H1 (cell line): Measurements from ENCODE around the gene GULP1. TPM values are rescaled to one million over a fixed set of nuclear protein-coding genes. Genes with fewer than 3 reads are reported as not detected.

Experiments used
- CTCF ChIA-PET: fragments of 300-600 bp; sonication (Branson Sonifier 250); formaldehyde crosslinking; loops from one replicate; lab custom pipeline; 2021; ENCODE audit not compliant: partially characterized antibody; lab: Charles Lee
- POLR2A ChIA-PET: fragments of 300-600 bp; sonication (Branson Sonifier 250); formaldehyde crosslinking; loops from one replicate; lab custom pipeline; 2021; ENCODE audit warnings: inconsistent platforms; ENCODE audit not compliant: partially characterized antibody; lab: Charles Lee
- DNase-seq, 2 experiments: peaks; one replicate each; pipeline versions ENCODE4 v3.0.0 to v3.0.0-alpha.2; 2010 to 2022; ENCODE audit warnings: low spot score in 2 of 2, low read depth in 1 of 2, mixed read lengths in 1 of 2
- FAIRE-seq: peaks from 2 replicates; lab custom pipeline; 2011; peaks lifted over from hg19 to GRCh38; lab: Jason Lieb, UNC
- H2AFZ ChIP-seq: 2 replicates; pipeline ENCODE4 v1.8.1; 2012; ENCODE audit warnings: low read length, inconsistent platforms
- H2AK5ac ChIP-seq: 2 replicates; pipeline ENCODE4 v1.6.1; 2013; ENCODE audit warnings: low read depth, low read length
- H2BK120ac ChIP-seq: replicated peaks from 2 replicates; pipeline ENCODE3; 2013; ENCODE audit warnings: low read depth, low read length, inconsistent platforms
- H2BK12ac ChIP-seq: 2 replicates; pipeline ENCODE4 v1.6.1; 2013; ENCODE audit warnings: low read depth, low read length
- H2BK15ac ChIP-seq: 2 replicates; pipeline ENCODE4 v1.6.1; 2013; ENCODE audit warnings: low read length
- H2BK20ac ChIP-seq: 2 replicates; pipeline ENCODE4 v1.6.1; 2013; ENCODE audit warnings: low read length
- H2BK5ac ChIP-seq: 2 replicates; pipeline ENCODE4 v1.6.1; 2013; ENCODE audit warnings: low read depth, low read length
- H3K14ac ChIP-seq: 2 replicates; pipeline ENCODE4 v1.6.1; 2013; ENCODE audit warnings: inconsistent platforms; ENCODE audit not compliant: insufficient read length
- H3K18ac ChIP-seq: 2 replicates; pipeline ENCODE4 v1.6.1; 2013; ENCODE audit warnings: low read length; ENCODE audit errors: extremely low read depth
- H3K23ac ChIP-seq: 2 replicates; pipeline ENCODE4 v1.6.1; 2013; ENCODE audit warnings: inconsistent platforms; ENCODE audit not compliant: insufficient read length
- H3K23me2 ChIP-seq: 2 replicates; pipeline ENCODE4 v1.6.1; 2013; ENCODE audit warnings: low read depth, low read length
- H3K27ac ChIP-seq: 2 replicates; pipeline ENCODE4 v1.6.1; 2011; ENCODE audit warnings: low read depth, low read length, inconsistent platforms
- H3K27me3 ChIP-seq, 4 experiments: replicated peaks in 1 of 4; 1 replicate in 1 of 4; 2 replicates in 3 of 4; pipeline versions ENCODE4 v1.6.1 to v1.8.1; 2011 to 2013; ENCODE audit warnings: low read length in 3 of 4, mild to moderate bottlenecking in 3 of 4, inconsistent platforms in 2 of 4, mixed read lengths in 2 of 4, moderate library complexity in 1 of 4; ENCODE audit not compliant: control insufficient read depth in 3 of 4, insufficient read depth in 3 of 4; ENCODE audit errors: extremely low read depth in 1 of 4
- H3K36me3 ChIP-seq, 4 experiments: 2 replicates each; pipeline versions ENCODE4 v1.6.1 to v1.8.1; 2011 to 2013; ENCODE audit warnings: mild to moderate bottlenecking in 4 of 4, low read length in 3 of 4, moderate library complexity in 2 of 4, control low read depth in 1 of 4, inconsistent platforms in 1 of 4; ENCODE audit not compliant: insufficient read depth in 4 of 4, control insufficient read depth in 2 of 4
- H3K4ac ChIP-seq: replicated peaks from 2 replicates; pipeline ENCODE3; 2013; ENCODE audit warnings: low read length, low read depth, mixed read lengths, inconsistent platforms; ENCODE audit not compliant: insufficient read length
- H3K4me1 ChIP-seq, 4 experiments: replicated peaks in 1 of 4; 1 replicate in 1 of 4; 2 replicates in 3 of 4; pipeline versions ENCODE4 v1.6.1 to v1.8.1; 2011 to 2013; ENCODE audit warnings: low read length in 3 of 4, inconsistent platforms in 2 of 4, mixed read lengths in 1 of 4; ENCODE audit not compliant: insufficient read depth in 4 of 4, control insufficient read depth in 3 of 4
- H3K4me2 ChIP-seq, 2 experiments: 2 replicates each; pipeline versions ENCODE4 v1.6.1 to v1.8.1; 2011 to 2013; ENCODE audit warnings: low read depth in 2 of 2, low read length in 2 of 2, control low read depth in 1 of 2, inconsistent platforms in 1 of 2, mild to moderate bottlenecking in 1 of 2; ENCODE audit not compliant: insufficient read depth in 1 of 2
- H3K4me3 ChIP-seq, 4 experiments: fragments of 200-600, 300-600 bp in 1 of 4; sonication (generic), shearing (Covaris generic), sonication (Bioruptor Twin) in 1 of 4; 2 replicates each; pipeline versions ENCODE4 v1.5.1 to v1.8.1; 2011 to 2016; ENCODE audit warnings: low read length in 4 of 4, low read depth in 3 of 4, control low read depth in 2 of 4, inconsistent platforms in 2 of 4, mild to moderate bottlenecking in 2 of 4, mixed read lengths in 1 of 4, moderate library complexity in 1 of 4; ENCODE audit not compliant: insufficient read depth in 2 of 4; ENCODE audit errors: extremely low read depth in 1 of 4
- H3K56ac ChIP-seq: replicated peaks from 2 replicates; pipeline ENCODE3; 2013; ENCODE audit warnings: low read depth, mild to moderate bottlenecking, mixed read lengths, low read length, inconsistent platforms; ENCODE audit not compliant: insufficient read length
- H3K79me1 ChIP-seq: 2 replicates; pipeline ENCODE4 v1.6.1; 2013; ENCODE audit warnings: low read depth, low read length, control low read depth
- H3K79me2 ChIP-seq, 2 experiments: 2 replicates each; pipeline versions ENCODE4 v1.6.1 to v1.8.1; 2012 to 2013; ENCODE audit warnings: low read length in 2 of 2, mild to moderate bottlenecking in 2 of 2, inconsistent platforms in 1 of 2; ENCODE audit not compliant: insufficient read depth in 2 of 2, control insufficient read depth in 1 of 2
- H3K9ac ChIP-seq, 4 experiments: replicated peaks in 1 of 4; 1 replicate in 1 of 4; 2 replicates in 3 of 4; pipeline versions ENCODE4 v1.6.1 to v1.8.1; 2011 to 2013; ENCODE audit warnings: low read depth in 3 of 4, low read length in 3 of 4, control low read depth in 2 of 4, mild to moderate bottlenecking in 2 of 4, moderate library complexity in 2 of 4, inconsistent platforms in 1 of 4; ENCODE audit errors: extremely low read depth in 1 of 4
- H3K9me3 ChIP-seq, 2 experiments: 2 replicates each; pipeline versions ENCODE4 v1.6.1 to v1.8.1; 2012 to 2013; ENCODE audit warnings: mild to moderate bottlenecking in 2 of 2, moderate library complexity in 2 of 2, control low read depth in 1 of 2, inconsistent platforms in 1 of 2, low read depth in 1 of 2, low read length in 1 of 2, mixed read lengths in 1 of 2; ENCODE audit not compliant: insufficient read depth in 2 of 2
- H4K20me1 ChIP-seq, 2 experiments: replicated peaks in 1 of 2; 2 replicates each; pipeline versions ENCODE3 to v1.8.1; 2011 to 2013; ENCODE audit warnings: inconsistent platforms in 2 of 2, low read length in 2 of 2, mild to moderate bottlenecking in 1 of 2; ENCODE audit not compliant: insufficient read depth in 2 of 2, control insufficient read depth in 1 of 2
- H4K5ac ChIP-seq: 2 replicates; pipeline ENCODE4 v1.6.1; 2013; ENCODE audit warnings: low read length, low read depth, mixed read lengths, inconsistent platforms; ENCODE audit not compliant: insufficient read length
- H4K8ac ChIP-seq: 2 replicates; pipeline ENCODE4 v1.8.0; 2013; ENCODE audit warnings: mild to moderate bottlenecking, moderate library complexity, low read length, inconsistent platforms; ENCODE audit not compliant: insufficient read depth; ENCODE audit errors: extremely low read depth
- H4K91ac ChIP-seq: replicated peaks from 2 replicates; pipeline ENCODE3; 2013; ENCODE audit warnings: low read length, mixed read lengths, inconsistent platforms; ENCODE audit not compliant: insufficient read length
- ATF3 ChIP-seq: IDR thresholded peaks from 2 replicates; pipeline ENCODE4 v1.6.1; 2011; ENCODE audit warnings: low read depth, mild to moderate bottlenecking, low read length; ENCODE audit not compliant: insufficient read depth
- BACH1 ChIP-seq: IDR thresholded peaks from 2 replicates; pipeline ENCODE4 v1.6.1; 2012; ENCODE audit warnings: low read length, improper control_type of control experiment
- BCL11A ChIP-seq, 2 experiments: IDR thresholded peaks; one replicate each; pipeline ENCODE4 v1.6.1; 2011; ENCODE audit warnings: low read depth in 2 of 2, low read length in 2 of 2, mild to moderate bottlenecking in 2 of 2
- CBX5 ChIP-seq: fragments of 300-800, 300-1000 bp; sonication (generic); IDR thresholded peaks from 2 replicates; pipeline ENCODE4 v1.7.1; 2016; ENCODE audit warnings: antibody characterized with exemption, low read length, low read depth
- KDM1A ChIP-seq: fragments of 200-600, 300-600 bp; sonication (generic); IDR thresholded peaks from 2 replicates; pipeline ENCODE4 v1.7.1; 2016; ENCODE audit warnings: mild to moderate bottlenecking, low read length, borderline replicate concordance
- MAFK ChIP-seq: IDR thresholded peaks from 2 replicates; pipeline ENCODE4 v1.6.1; 2012; ENCODE audit warnings: low read depth, mild to moderate bottlenecking, improper control_type of control experiment, low read length
- PHF8 ChIP-seq: fragments of 200-600 bp; sonication (generic); conservative IDR thresholded peaks from 2 replicates; pipeline ENCODE4 v1.7.1; 2012; ENCODE audit warnings: low read depth, mild to moderate bottlenecking, inconsistent platforms, low read length, moderate library complexity
- RAD21 ChIP-seq, 2 experiments: IDR thresholded peaks in 1 of 2; conservative IDR thresholded peaks in 1 of 2; 2 replicates each; pipeline ENCODE4 v1.6.1; 2011; ENCODE audit warnings: low read depth in 2 of 2, low read length in 2 of 2, improper control_type of control experiment in 1 of 2, inconsistent platforms in 1 of 2, mild to moderate bottlenecking in 1 of 2, moderate library complexity in 1 of 2
- RFX5 ChIP-seq: IDR thresholded peaks from 2 replicates; pipeline ENCODE4 v1.6.1; 2011; ENCODE audit warnings: low read depth, low read length, improper control_type of control experiment, borderline replicate concordance
- SAP30 ChIP-seq: fragments of 300-600 bp; sonication (generic); IDR thresholded peaks from 2 replicates; pipeline ENCODE4 v1.7.1; 2012; ENCODE audit warnings: low read length, moderate library complexity, mild to moderate bottlenecking, inconsistent platforms; ENCODE audit not compliant: insufficient read depth, insufficient replicate concordance
- SIRT6 ChIP-seq: IDR thresholded peaks from one replicate; pipeline ENCODE4 v1.7.1; 2012; ENCODE audit warnings: low read length, inconsistent platforms
- SIX5 ChIP-seq: IDR thresholded peaks from 2 replicates; pipeline ENCODE4 v1.6.1; 2011; ENCODE audit warnings: mild to moderate bottlenecking, low read depth, low read length
- ZNF274 ChIP-seq: IDR thresholded peaks from 2 replicates; pipeline ENCODE4 v1.7.0; 2012; ENCODE audit warnings: low read length, borderline replicate concordance; ENCODE audit errors: extremely low read depth
- whole genome bisulfite sequencing, 2 experiments: shearing (Covaris generic) in 1 of 2; methylation state at CpG; one replicate each; pipeline versions ENCODE4 v1.1.6 to v1.1.7; 2013 to 2015; ENCODE audit warnings: low lambda C conversion rate in 2 of 2, mixed read lengths in 2 of 2, inconsistent platforms in 1 of 2, low coverage in 1 of 2, missing lambda C conversion rate in 1 of 2; ENCODE audit not compliant: insufficient replicate concordance in 2 of 2, insufficient coverage in 1 of 2, insufficient read length in 1 of 2; ENCODE audit errors: extremely low coverage in 1 of 2, missing lambda C conversion rate in 1 of 2; 5-methylcytosine and 5-hydroxymethylcytosine counted together
- polyA plus RNA-seq, 7 experiments: library from polyadenylated mRNA; depleted of rRNA in 3 of 7; stranded (reverse) in 5 of 7; unstranded in 2 of 7; fragments of >200 nt in 5 of 7; fragments of 200-250 nt in 2 of 7; gene quantifications; 1 replicate in 5 of 7; 2 replicates in 1 of 7; 4 replicates in 1 of 7; pipeline versions ENCODE4 v1.2.1 to v1.2.3, GENCODE V29; 2011 to 2013; ENCODE audit warnings: missing spikeins in 2 of 7, mixed read lengths in 2 of 7
- total RNA-seq: library from RNA; stranded (reverse); fragmentation: NEBNext Ultra II Directional; extraction: Animal tissue kit (Norgen Biotek cat#: 25700); gene quantifications from 2 replicates; pipeline ENCODE4 v1.2.1, GENCODE V29; 2021

The GULP1 gene
- total and polyA plus RNA-seq, 2 of the 8 experiments (the other 6 are each of a cell fraction or from before 2014, with no cell fraction given): 69.7 to 139 TPM

GRCh38 chr2:188332619-188333018 lies 40.9 kb downstream of the GULP1 start:
- H3K27me3 ChIP-seq: no peaks in the 10 kb centered on the region
- no peak overlapping the region for H4K5ac ChIP-seq
- H2BK120ac ChIP-seq: no peak overlapping the region
- no peak overlapping the region; the same call in 1 of the 2 replicates for H3K27ac ChIP-seq
- no peaks in the 10 kb centered on the region for H3K23me2 ChIP-seq
- H3K14ac ChIP-seq: peak overlapping the region; percentile 26
- H2BK5ac ChIP-seq: no peak overlapping the region
- peaks cover 0 to 9% (median 5%) of the 10 kb centered on the region in 4 experiments; a peak in 4 of 7 replicates for H3K4me1 ChIP-seq
- ChIA-PET POLR2A (interaction anchor here (0.8 to 2.6 kb wide), 4 partner anchors 10 to 40 kb away, joined by 3 to 12 read pairs (median 5); partner anchors contain the start of gene GULP1), CTCF (interaction anchor here (0.7 to 2.2 kb wide), 5 partner anchors 9 to 32 kb away, joined by 3 to 8 read pairs (median 3); no protein-coding TSS in a partner anchor)
- peaks cover 0 to 97% of the 10 kb centered on the region in 2 experiments; a peak in 3 of 4 replicates for H3K79me2 ChIP-seq
- H2BK12ac ChIP-seq: no peak overlapping the region
- H3K79me1 ChIP-seq: peaks cover 2% of the 10 kb centered on the region
- H3K36me3 ChIP-seq: peaks cover 0 to 9% (median 2%) of the 10 kb centered on the region in 4 experiments; a peak in 3 of 8 replicates
- H3K23ac ChIP-seq: no peak overlapping the region
- no peak overlapping the region for H3K56ac ChIP-seq
- H4K8ac ChIP-seq: no peak overlapping the region
- no peak overlapping the region for H3K9ac ChIP-seq
- no peak overlapping the region for H3K4ac ChIP-seq
- no peak overlapping the region for H2AFZ ChIP-seq
- FAIRE-seq (no peak), DNase-seq (no peak)
- no peak overlapping the region for H2BK15ac ChIP-seq
- no peak overlapping the region for H3K4me2 ChIP-seq
- H3K9me3 ChIP-seq: no peaks in the 10 kb centered on the region
- no peak overlapping the region for H3K4me3 ChIP-seq
- H4K91ac ChIP-seq: no peak overlapping the region
- H2BK20ac ChIP-seq: no peak overlapping the region
- peaks cover 4 to 7% of the 10 kb centered on the region in 2 experiments for H4K20me1 ChIP-seq
- no peak overlapping the region for H2AK5ac ChIP-seq
- H3K18ac ChIP-seq: no peak overlapping the region
- 87% methylated on average over 2 of the region's 2 CpGs; no CpG with 5 or more reads in 1 of the 2 experiments for WGBS, 2 experiments
- TF ChIP-seq ZNF274 (no peak), SAP30 (no peak), SIRT6 (no peak), ATF3 (no peak), KDM1A (no peak), PHF8 (no peak), RFX5 (no peak), SIX5 (no peak), CBX5 (no peak), RAD21 (IDR thresholded peaks at IDR 0.05 in 1 of 2, conservative IDR thresholded peaks at IDR 0.05 in 1 of 2; ENCODE audit: low read depth in 2 of 2, low read length in 2 of 2) (no peak), BACH1 (no peak), MAFK (no peak), BCL11A (IDR thresholded peaks at IDR 0.05; ENCODE audit: low read depth in 2 of 2, low read length in 2 of 2) (no peak)
